ENCODE measurements around the gene SRGAP1. TPM values are rescaled to one million over a fixed set of nuclear protein-coding genes. Genes with fewer than 3 reads are reported as not detected.

Gene SRGAP1
- total and polyA plus RNA-seq, 2 experiments from 2014 or later: 13.0 to 29.4 TPM

DNA sequence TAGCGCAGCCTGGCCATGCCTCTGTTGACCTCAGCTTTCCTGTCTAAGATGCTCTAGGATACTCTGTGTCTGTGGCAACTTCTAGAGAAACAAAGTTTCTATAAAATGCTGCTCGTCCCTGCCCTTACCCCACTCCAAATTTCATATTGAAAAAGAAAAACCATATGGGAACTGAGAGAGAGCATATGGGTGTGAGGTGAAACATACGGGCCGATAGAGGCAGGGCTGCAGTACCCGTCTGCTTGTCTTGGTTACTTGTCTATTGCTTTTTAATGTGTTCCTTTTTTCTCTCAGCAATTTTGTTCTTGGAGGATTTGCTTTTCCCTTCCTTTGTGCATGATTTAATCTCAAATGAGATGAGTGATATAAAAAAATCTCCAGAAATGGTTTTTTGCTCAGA is 113.0 kb downstream of the SRGAP1 start:
- Histone ChIP-seq H3K9me2 (ENCODE audit: insufficient read depth) (no peaks in the 10 kb centered on the region), H3K79me2 (ENCODE audit: insufficient read depth) (peaks cover 100% of the 10 kb centered on the region), H3K9me3 (ENCODE audit: low read depth) (no peaks in the 10 kb centered on the region), H3F3A (ENCODE audit: insufficient read depth) (no peaks in the 10 kb centered on the region; the same call in none of the 2 replicates), H3K4me3 (no peak overlapping the region), H3K27me3 (replicated peaks; ENCODE audit: insufficient read depth) (no peaks in the 10 kb centered on the region), H4K20me1 (ENCODE audit: insufficient read depth) (no peaks in the 10 kb centered on the region), H3K4me1 (ENCODE audit: insufficient read depth) (peaks cover 14% of the 10 kb centered on the region), H3K36me3 (ENCODE audit: low read depth) (no peaks in the 10 kb centered on the region), H3K27ac (no peak overlapping the region), H3K4me2 (ENCODE audit: unreplicated experiment) (no peak overlapping the region), H2AFZ (no peak overlapping the region), H3K9ac (no peak overlapping the region)
- in situ Hi-C loops (cut with MboI): no loop called here
- 95 to 98% methylated on average over 5 of the region's 5 CpGs for WGBS, 2 experiments (ENCODE audit: low coverage in 1 of 2, low lambda C conversion rate in 2 of 2, missing lambda C conversion rate in 2 of 2)
- no peak for TF ChIP-seq EZH2phosphoT487 (IDR thresholded peaks at IDR 0.05; ENCODE audit: insufficient read depth, low read depth)
- no peak for TF ChIP-seq EZH2 (IDR thresholded peaks at IDR 0.05; ENCODE audit: insufficient read depth, poor library complexity, severe bottlenecking)
- no peak for DNase-seq

DNA sequence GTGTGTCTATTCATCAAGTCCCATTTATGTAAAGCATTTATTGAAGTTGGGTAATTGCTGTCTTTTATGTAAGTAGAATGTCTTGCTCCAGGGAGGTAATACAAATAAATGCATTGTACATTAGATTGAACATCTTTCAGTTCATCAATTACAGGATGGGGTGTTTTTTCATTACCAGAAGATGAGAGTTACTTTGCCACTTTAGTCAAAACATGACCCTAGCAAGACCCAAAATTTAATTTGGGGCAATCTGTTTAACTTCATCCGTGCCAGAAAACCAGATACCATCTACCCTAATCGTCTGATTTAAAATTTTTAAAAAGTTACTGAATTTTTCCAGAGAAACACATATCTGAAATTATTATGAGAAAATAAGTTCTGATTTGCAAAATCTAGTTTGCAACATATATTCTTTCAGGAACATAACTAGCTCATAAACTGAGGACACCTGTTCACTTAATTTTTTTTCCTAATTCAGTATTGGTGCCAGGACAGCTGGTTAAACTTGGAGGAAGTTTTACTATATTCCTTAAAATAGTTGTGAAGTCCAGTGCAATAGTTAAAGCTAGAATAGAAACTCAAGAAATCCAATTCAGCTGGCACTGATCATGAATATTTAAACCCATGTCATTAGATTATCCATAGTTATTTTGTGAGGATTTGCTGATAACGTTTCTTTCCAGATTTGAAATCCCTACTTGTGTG is 114.5 kb downstream of the SRGAP1 start:
- TF ChIP-seq EZH2 (IDR thresholded peaks at IDR 0.05; ENCODE audit: insufficient read depth, poor library complexity, severe bottlenecking): no peak
- TF ChIP-seq EZH2phosphoT487 (IDR thresholded peaks at IDR 0.05; ENCODE audit: insufficient read depth, low read depth): no peak
- H3K36me3 ChIP-seq (ENCODE audit: low read depth): no peaks in the 10 kb centered on the region
- H3K9me3 ChIP-seq (ENCODE audit: low read depth): no peaks in the 10 kb centered on the region
- peaks cover 20% of the 10 kb centered on the region for H3K4me1 ChIP-seq (ENCODE audit: insufficient read depth)
- in situ Hi-C loops (cut with MboI): no loop called here
- H4K20me1 ChIP-seq (ENCODE audit: insufficient read depth): no peaks in the 10 kb centered on the region
- 71 to 77% methylated on average over 3 of the region's 3 CpGs for WGBS, 2 experiments (ENCODE audit: low coverage in 1 of 2, low lambda C conversion rate in 2 of 2, missing lambda C conversion rate in 2 of 2)
- peaks cover 100% of the 10 kb centered on the region for H3K79me2 ChIP-seq (ENCODE audit: insufficient read depth)
- H3K9ac ChIP-seq: no peak overlapping the region
- H3K4me3 ChIP-seq: no peak overlapping the region
- H3K27me3 ChIP-seq (replicated peaks; ENCODE audit: insufficient read depth): no peaks in the 10 kb centered on the region
- H3K9me2 ChIP-seq (ENCODE audit: insufficient read depth): no peaks in the 10 kb centered on the region
- no peak overlapping the region for H2AFZ ChIP-seq
- DNase-seq: no peak
- no peak overlapping the region for H3K27ac ChIP-seq
- H3K4me2 ChIP-seq (ENCODE audit: unreplicated experiment): no peak overlapping the region
- no peaks in the 10 kb centered on the region; the same call in none of the 2 replicates for H3F3A ChIP-seq (ENCODE audit: insufficient read depth)

DNA sequence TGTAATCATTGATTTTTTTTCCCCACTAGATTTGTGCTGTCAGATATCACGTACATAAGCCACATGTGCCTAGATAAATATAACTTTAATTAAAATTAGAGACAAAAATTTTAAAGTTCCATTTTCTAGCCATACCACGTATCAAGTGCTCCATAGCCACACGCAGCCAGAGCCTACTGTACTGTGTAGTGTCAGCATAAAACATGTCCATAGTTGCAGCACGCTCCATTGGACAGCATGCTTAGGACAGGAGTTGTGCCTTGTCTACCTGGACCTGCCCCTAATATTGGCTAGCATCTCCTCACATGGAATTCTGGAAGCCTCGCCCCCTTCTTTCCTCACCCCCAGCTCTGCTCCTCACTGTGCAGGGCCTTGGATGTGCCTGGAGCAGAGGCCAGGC is 116.5 kb downstream of the SRGAP1 start:
- no peaks in the 10 kb centered on the region for H3K9me2 ChIP-seq (ENCODE audit: insufficient read depth)
- no peak overlapping the region for H3K9ac ChIP-seq
- no peak for DNase-seq
- H3F3A ChIP-seq (ENCODE audit: insufficient read depth): peaks cover 6% of the 10 kb centered on the region
- H2AFZ ChIP-seq: no peak overlapping the region
- H3K4me1 ChIP-seq (ENCODE audit: insufficient read depth): peaks cover 29% of the 10 kb centered on the region
- H3K27me3 ChIP-seq (replicated peaks; ENCODE audit: insufficient read depth): no peaks in the 10 kb centered on the region
- no peaks in the 10 kb centered on the region for H3K9me3 ChIP-seq (ENCODE audit: low read depth)
- H3K36me3 ChIP-seq (ENCODE audit: low read depth): no peaks in the 10 kb centered on the region
- H3K4me3 ChIP-seq: no peak overlapping the region
- WGBS, 2 experiments (ENCODE audit: low coverage in 1 of 2, low lambda C conversion rate in 2 of 2, missing lambda C conversion rate in 2 of 2): 97 to 100% methylated on average over 5 of the region's 5 CpGs
- H3K79me2 ChIP-seq (ENCODE audit: insufficient read depth): peaks cover 100% of the 10 kb centered on the region
- TF ChIP-seq EZH2phosphoT487 (IDR thresholded peaks at IDR 0.05; ENCODE audit: insufficient read depth, low read depth) (no peak), EZH2 (IDR thresholded peaks at IDR 0.05; ENCODE audit: insufficient read depth, poor library complexity, severe bottlenecking) (no peak)
- H3K27ac ChIP-seq: no peak overlapping the region
- H4K20me1 ChIP-seq (ENCODE audit: insufficient read depth): no peaks in the 10 kb centered on the region
- in situ Hi-C loops (cut with MboI): no loop called here
- no peak overlapping the region for H3K4me2 ChIP-seq (ENCODE audit: unreplicated experiment)

DNA sequence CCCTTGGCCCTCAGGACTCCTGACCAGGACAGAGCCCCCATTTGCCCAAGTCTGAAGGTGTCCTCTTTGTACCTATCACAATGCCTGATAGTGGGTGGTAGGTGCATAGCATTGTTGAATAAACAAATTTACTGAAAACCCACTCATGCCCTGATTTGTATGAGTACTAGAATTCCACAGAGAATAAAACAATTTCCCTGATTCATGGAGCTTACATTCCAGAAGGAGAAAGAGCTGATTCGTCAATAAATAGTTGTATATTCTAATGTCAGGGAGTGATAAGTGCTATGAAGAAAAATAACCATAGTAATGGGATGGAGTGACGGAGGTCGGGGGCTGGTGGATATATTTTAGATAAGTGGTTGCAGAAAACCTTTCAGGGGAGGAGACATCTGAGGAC is 117.0 kb downstream of the SRGAP1 start:
- H3K4me2 ChIP-seq (ENCODE audit: unreplicated experiment): no peak overlapping the region
- H3K9ac ChIP-seq: no peak overlapping the region
- H3K79me2 ChIP-seq (ENCODE audit: insufficient read depth): peaks cover 100% of the 10 kb centered on the region

More for the DNA sequence above, 117.0 kb downstream of the SRGAP1 start:
- H3K9me2 ChIP-seq (ENCODE audit: insufficient read depth): no peaks in the 10 kb centered on the region
- no peak overlapping the region for H2AFZ ChIP-seq
- no peaks in the 10 kb centered on the region for H3K36me3 ChIP-seq (ENCODE audit: low read depth)
- H3K4me3 ChIP-seq: no peak overlapping the region
- 98% methylated on average over 3 of the region's 3 CpGs for WGBS, 2 experiments (ENCODE audit: low coverage in 1 of 2, low lambda C conversion rate in 2 of 2, missing lambda C conversion rate in 2 of 2)
- DNase-seq: no peak
- H3K27ac ChIP-seq: no peak overlapping the region
- no peak for TF ChIP-seq EZH2 (IDR thresholded peaks at IDR 0.05; ENCODE audit: insufficient read depth, poor library complexity, severe bottlenecking)
- TF ChIP-seq EZH2phosphoT487 (IDR thresholded peaks at IDR 0.05; ENCODE audit: insufficient read depth, low read depth): no peak
- H3K9me3 ChIP-seq (ENCODE audit: low read depth): no peaks in the 10 kb centered on the region
- H3K4me1 ChIP-seq (ENCODE audit: insufficient read depth): peaks cover 29% of the 10 kb centered on the region
- in situ Hi-C loops (cut with MboI): no loop called here
- H3F3A ChIP-seq (ENCODE audit: insufficient read depth): peaks cover 9% of the 10 kb centered on the region; the same call in 1 of the 2 replicates
- no peaks in the 10 kb centered on the region for H3K27me3 ChIP-seq (replicated peaks; ENCODE audit: insufficient read depth)
- no peaks in the 10 kb centered on the region for H4K20me1 ChIP-seq (ENCODE audit: insufficient read depth)
